ENCODE data around the gene PEX1. TPM values are rescaled to one million over a fixed set of nuclear protein-coding genes. Genes with fewer than 3 reads are reported as not detected.

Gene PEX1
- total and polyA plus RNA-seq, 9 of the 15 experiments (the other 6 are each of a cell fraction or from before 2014, with no cell fraction given): 9.4 to 32.2 (median 19.9) TPM

- peak overlapping the region; percentile 100 for H3K4me2 ChIP-seq (ENCODE audit: insufficient read depth, low read length)
- H3K9me1 ChIP-seq (ENCODE audit: control insufficient read depth, insufficient read depth, low read length): no peaks in the 10 kb centered on the region
- H3K27ac ChIP-seq (ENCODE audit: extremely low read depth, low read depth, low read length): peak overlapping the region; percentile 98
- H3K79me2 ChIP-seq (ENCODE audit: control insufficient read depth, insufficient read depth, low read length): peaks cover 30% of the 10 kb centered on the region
- H3K9ac ChIP-seq (ENCODE audit: insufficient read depth in 1 of 2, low read depth in 2 of 2, low read length in 2 of 2): peak overlapping the region; percentile 92 to 99
- ATAC-seq: no peak; the same call in 2 of the 3 replicates
- ChIA-PET POLR2A (interaction anchor here (0.5 to 2.0 kb wide), 18 partner anchors 9 to 703 kb away, joined by 3 to 11 read pairs (median 4); partner anchors contain the start of genes CYP51A1, FAM133B and VPS50), CTCF (ENCODE audit: low intra/inter-chr PET ratio) (interaction anchor here (0.5 to 0.8 kb wide), 2 partner anchors 62 to 112 kb away, joined by 3 to 6 read pairs; no protein-coding TSS in a partner anchor)
- peak overlapping the region; percentile 84 for H3K4me3 ChIP-seq
- peak overlapping the region; percentile 99 for H2AFZ ChIP-seq (ENCODE audit: low read depth, low read length)
- no peak for FAIRE-seq
- in situ Hi-C loops (cut with MboI): no loop called here
- BruUV-seq (replicated peaks): TSS peak; percentile 76
- no peaks in the 10 kb centered on the region for H4K20me1 ChIP-seq (replicated peaks; ENCODE audit: control insufficient read depth, insufficient read depth, low read length)
- DNase-seq (ENCODE audit: extremely low read depth in 1 of 4, low spot score in 3 of 4): no peak
- intact Hi-C loops (cut with micrococcal nuclease): loop anchor here (2.0 to 10.0 kb wide), 3 partner anchors 62 to 526 kb away; partner anchors contain the start of genes CDK6 and FAM133B
- peaks cover 7 to 10% of the 10 kb centered on the region in 2 experiments; a peak in 3 of 5 replicates for H3K4me1 ChIP-seq (replicated peaks in 1 of 2; ENCODE audit: control insufficient read depth in 2 of 2, insufficient read depth in 2 of 2, low read length in 2 of 2)
- peaks cover 42% of the 10 kb centered on the region for H3K36me3 ChIP-seq (ENCODE audit: control insufficient read depth, insufficient read depth, low read length)
- no peaks in the 10 kb centered on the region for H3K27me3 ChIP-seq (ENCODE audit: control insufficient read depth in 2 of 2, insufficient read depth in 2 of 2, low read length in 2 of 2)
- H3K9me3 ChIP-seq (replicated peaks; ENCODE audit: control insufficient read depth, insufficient read depth, low read depth, low read length): no peaks in the 10 kb centered on the region
- WGBS (ENCODE audit: insufficient coverage, low coverage, missing lambda C conversion rate): under 1% methylated on average over 13 of the region's 13 CpGs
- TF ChIP-seq MNT (conservative IDR thresholded peaks at IDR 0.05) (no peak; a peak in 1 of 4 replicates), ZNF586 (CRISPR knock-in tag; conservative IDR thresholded peaks at IDR 0.05) (no peak), VEZF1 (CRISPR knock-in tag; IDR thresholded peaks at IDR 0.05) (no peak), ZNF174 (CRISPR knock-in tag; IDR thresholded peaks at IDR 0.05) (no peak), ARNT (IDR thresholded peaks at IDR 0.05) (0 out of 4 replicates have a peak, but pooled peaks of 1 of the 2 experiments have one; percentile 10), ZNF511 (CRISPR knock-in tag; IDR thresholded peaks at IDR 0.05) (no peak), ELF1 (tag; IDR thresholded peaks at IDR 0.05) (no peak; the same call in 1 of the 2 replicates), ZNF133 (CRISPR knock-in tag; IDR thresholded peaks at IDR 0.05) (0 out of 2 replicates have a peak, but pooled peaks have one; percentile 42), ZNF124 (CRISPR knock-in tag; IDR thresholded peaks at IDR 0.05) (no peak), U2AF1 (optimal IDR thresholded peaks at IDR 0.05; ENCODE audit: low read depth, low read length) (no peak), XRCC4 (IDR thresholded peaks at IDR 0.05; ENCODE audit: extremely low read depth, insufficient read depth, insufficient read length) (no peak), ZC3H8 (IDR thresholded peaks at IDR 0.05) (no peak), DNMT1 (IDR thresholded peaks at IDR 0.05) (no peak), ZNF57 (CRISPR knock-in tag; IDR thresholded peaks at IDR 0.05) (no peak)
Observed at GRCh38 chr7:92528958-92529264, 591 bp upstream of the PEX1 start.

Measured in K562 (cell line).